IMR-90 (cell line): ENCODE measurements around the gene PMS2.
"Not testable (repeated sequence)": the region's sequence is repeated elsewhere in the genome, so short reads cannot be mapped to it uniquely, and the experiment has no call there.

ENCODE experiments used
- BHLHE40 ChIP-seq: fragments of 150-350 bp; IDR thresholded peaks from 2 replicates; pipeline ENCODE4 v1.6.1; 2016; ENCODE audit warnings: mild to moderate bottlenecking, low read depth, low read length
- CEBPB ChIP-seq: IDR thresholded peaks from 2 replicates; pipeline ENCODE4 v1.6.1; 2012; ENCODE audit warnings: low read depth, low read length, improper control_type of control experiment
- ELK1 ChIP-seq: fragments of 150-350 bp; IDR thresholded peaks from 2 replicates; pipeline ENCODE4 v1.6.1; 2016; ENCODE audit warnings: low read depth, mild to moderate bottlenecking, low read length, moderate library complexity, borderline replicate concordance
- FOS ChIP-seq: fragments of 150-350 bp; IDR thresholded peaks from 2 replicates; pipeline ENCODE4 v1.6.1; 2016; ENCODE audit warnings: low read depth, low read length
- MAFK ChIP-seq: IDR thresholded peaks from 2 replicates; pipeline ENCODE4 v1.6.1; 2012; ENCODE audit warnings: low read depth, low read length, improper control_type of control experiment
- MXI1 ChIP-seq: IDR thresholded peaks from 2 replicates; pipeline ENCODE4 v1.6.1; 2012; ENCODE audit warnings: low read depth, mild to moderate bottlenecking, low read length, moderate library complexity, borderline replicate concordance
- POLR2A ChIP-seq: IDR thresholded peaks from 2 replicates; pipeline ENCODE4 v1.6.1; 2012; ENCODE audit warnings: mild to moderate bottlenecking, low read depth, low read length
- RAD21 ChIP-seq: IDR thresholded peaks from 2 replicates; pipeline ENCODE4 v1.6.1; 2012; ENCODE audit warnings: low read length, improper control_type of control experiment
- RCOR1 ChIP-seq: IDR thresholded peaks from 2 replicates; pipeline ENCODE4 v1.6.1; 2012; ENCODE audit warnings: mild to moderate bottlenecking, low read length, improper control_type of control experiment; ENCODE audit not compliant: insufficient replicate concordance
- RFX5 ChIP-seq: IDR thresholded peaks from 2 replicates; pipeline ENCODE4 v1.8.0; 2012; ENCODE audit warnings: low read depth, mild to moderate bottlenecking, low read length, moderate library complexity
- SMC3 ChIP-seq: fragments of 150-350 bp; IDR thresholded peaks from 2 replicates; pipeline ENCODE4 v1.6.1; 2016; ENCODE audit warnings: low read depth, mild to moderate bottlenecking, antibody characterized with exemption, low read length, moderate library complexity
- TF ChIP-seq, protein P1 (sequence below): conservative IDR thresholded peaks from 2 replicates; pipeline ENCODE4 v1.5.1; 2012; ENCODE audit warnings: mild to moderate bottlenecking, low read depth, low read length, improper control_type of control experiment
- TF ChIP-seq, protein P2 (sequence below): fragments of 150-350 bp; IDR thresholded peaks from 2 replicates; pipeline ENCODE4 v1.6.1; 2017; ENCODE audit warnings: mild to moderate bottlenecking, antibody characterized with exemption, low read length, low read depth

DNA sequence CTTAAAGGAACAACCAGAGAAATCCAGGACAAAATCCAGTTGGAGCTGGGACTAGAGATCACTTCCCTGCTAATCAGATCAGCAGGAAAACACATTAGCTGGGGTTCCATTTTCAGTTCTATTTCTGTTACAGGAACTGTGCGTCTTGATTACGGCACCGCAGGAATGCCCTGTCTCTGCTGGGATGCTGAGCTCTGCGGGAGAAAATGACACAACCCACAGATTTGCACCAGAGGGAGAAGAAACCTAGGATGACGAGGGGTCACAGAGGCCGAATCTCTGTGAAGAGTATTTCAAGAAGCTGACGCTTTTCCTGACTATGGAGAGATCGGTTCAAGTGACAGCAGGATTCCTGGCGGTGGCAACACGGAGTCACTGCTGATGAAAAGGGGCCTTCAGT, 78.6 kb downstream of the PMS2 start:
- TF ChIP-seq POLR2A, MXI1, ELK1, CEBPB, MAFK, BHLHE40, FOS, SMC3, RAD21, RFX5, RCOR1: not testable (repeated sequence)
- TF ChIP-seq, protein P1, sequence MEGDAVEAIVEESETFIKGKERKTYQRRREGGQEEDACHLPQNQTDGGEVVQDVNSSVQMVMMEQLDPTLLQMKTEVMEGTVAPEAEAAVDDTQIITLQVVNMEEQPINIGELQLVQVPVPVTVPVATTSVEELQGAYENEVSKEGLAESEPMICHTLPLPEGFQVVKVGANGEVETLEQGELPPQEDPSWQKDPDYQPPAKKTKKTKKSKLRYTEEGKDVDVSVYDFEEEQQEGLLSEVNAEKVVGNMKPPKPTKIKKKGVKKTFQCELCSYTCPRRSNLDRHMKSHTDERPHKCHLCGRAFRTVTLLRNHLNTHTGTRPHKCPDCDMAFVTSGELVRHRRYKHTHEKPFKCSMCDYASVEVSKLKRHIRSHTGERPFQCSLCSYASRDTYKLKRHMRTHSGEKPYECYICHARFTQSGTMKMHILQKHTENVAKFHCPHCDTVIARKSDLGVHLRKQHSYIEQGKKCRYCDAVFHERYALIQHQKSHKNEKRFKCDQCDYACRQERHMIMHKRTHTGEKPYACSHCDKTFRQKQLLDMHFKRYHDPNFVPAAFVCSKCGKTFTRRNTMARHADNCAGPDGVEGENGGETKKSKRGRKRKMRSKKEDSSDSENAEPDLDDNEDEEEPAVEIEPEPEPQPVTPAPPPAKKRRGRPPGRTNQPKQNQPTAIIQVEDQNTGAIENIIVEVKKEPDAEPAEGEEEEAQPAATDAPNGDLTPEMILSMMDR, result not testable (repeated sequence)
- TF ChIP-seq, protein P2, sequence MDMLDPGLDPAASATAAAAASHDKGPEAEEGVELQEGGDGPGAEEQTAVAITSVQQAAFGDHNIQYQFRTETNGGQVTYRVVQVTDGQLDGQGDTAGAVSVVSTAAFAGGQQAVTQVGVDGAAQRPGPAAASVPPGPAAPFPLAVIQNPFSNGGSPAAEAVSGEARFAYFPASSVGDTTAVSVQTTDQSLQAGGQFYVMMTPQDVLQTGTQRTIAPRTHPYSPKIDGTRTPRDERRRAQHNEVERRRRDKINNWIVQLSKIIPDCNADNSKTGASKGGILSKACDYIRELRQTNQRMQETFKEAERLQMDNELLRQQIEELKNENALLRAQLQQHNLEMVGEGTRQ, result not testable (repeated sequence)
